Posterior cingulate gyrus (tissue), 11 donors: ENCODE results near the gene POLR1E.
"Not testable (repeated sequence)": the region's sequence is repeated elsewhere in the genome, so short reads cannot be mapped to it uniquely, and the experiment has no call there.

ENCODE experiments used
- DNase-seq, 10 donors: peaks; one replicate each; pipeline versions ENCODE4 v3.0.0 to v3.0.0-alpha.2; 2020 to 2021; ENCODE audit warnings: mixed read lengths in 3 of 10
- intact Hi-C: fragments of 100-400 bp; cut with DNase I; formaldehyde crosslinking; loops from one replicate; pipeline ENCODE4 v1.15.1; 2023

The POLR1E gene

DNA sequence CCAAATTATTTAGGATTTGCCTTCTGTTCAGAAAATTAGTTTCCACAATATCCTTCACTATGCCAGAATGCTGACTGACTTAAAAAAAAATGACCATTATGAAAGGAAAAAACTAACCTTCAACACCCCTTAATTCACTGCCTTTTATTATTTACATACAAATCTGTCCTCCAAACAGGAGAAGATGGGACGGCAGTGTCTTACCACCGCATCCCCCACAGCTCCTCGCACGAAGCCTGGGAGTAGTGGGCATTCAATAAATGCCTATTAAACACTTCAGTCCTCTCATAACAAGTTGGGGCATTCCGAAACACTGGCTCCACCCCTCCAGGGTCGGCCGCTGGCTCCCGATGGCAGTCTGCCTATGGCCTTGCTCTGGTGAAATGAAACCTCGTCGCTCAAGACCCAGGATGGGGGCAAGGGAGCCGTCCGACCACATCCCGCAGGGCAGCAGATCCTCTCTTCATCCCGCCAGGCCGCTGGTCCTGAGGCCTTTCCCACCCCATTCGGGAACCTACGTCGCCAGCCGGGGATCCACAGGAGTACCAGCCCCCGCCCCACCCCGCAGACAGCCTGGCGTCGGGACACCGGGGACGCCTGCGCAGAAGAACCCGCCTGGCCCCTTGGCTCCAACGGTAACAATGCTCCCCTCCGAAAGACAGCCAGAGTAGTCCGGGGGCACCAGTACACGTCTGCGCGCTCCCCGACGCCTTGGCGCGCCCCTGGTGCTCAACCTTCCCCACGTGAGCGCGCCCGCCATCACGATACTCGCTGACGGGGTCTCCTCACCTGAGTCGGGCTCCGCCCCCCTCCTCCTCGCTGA, 21.1 kb upstream of the POLR1E start:
- DNase-seq = peak; percentile 57 to 95 (median 70)
- intact Hi-C loops = no loop called here

DNA sequence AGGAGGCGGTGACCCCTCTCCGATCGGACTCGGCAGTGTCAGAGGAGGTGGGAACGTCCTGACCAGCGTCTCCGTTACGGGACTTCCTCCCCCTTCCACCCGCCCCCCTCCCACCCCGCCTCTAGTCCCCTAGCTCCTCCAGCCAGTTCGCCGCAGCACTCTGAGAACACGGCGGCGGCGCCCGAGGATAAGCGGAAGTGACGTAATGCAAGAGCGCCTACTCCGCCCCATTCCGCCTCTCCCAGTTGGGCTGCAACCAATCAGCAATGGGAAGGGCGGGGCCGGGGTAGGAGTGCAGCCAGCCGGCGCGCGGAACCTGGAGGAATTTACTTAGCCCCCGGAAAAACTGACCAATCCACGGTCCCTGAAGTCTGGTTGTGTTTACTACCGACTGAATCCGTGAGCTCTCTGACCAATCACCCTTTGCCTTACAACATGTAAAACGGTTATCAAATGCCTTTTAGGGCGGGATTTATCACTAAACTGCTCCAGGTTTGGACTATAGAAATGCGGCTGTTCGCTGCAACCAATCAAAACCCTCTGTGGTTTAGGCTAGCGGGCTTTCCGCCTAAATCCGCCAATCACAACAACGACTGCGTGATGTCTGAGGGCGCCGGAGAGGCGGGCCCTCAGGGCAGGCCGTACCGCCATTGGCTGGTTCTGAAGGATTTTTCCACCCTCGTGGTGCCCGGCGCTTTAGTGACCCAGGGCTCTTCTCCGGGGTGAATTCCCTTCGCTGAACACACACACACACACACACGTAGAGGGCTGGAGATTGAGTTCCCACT, 20.3 kb upstream of the POLR1E start, which contains the start of gene ZBTB5:
Gene ZBTB5 (minus strand): TSS at position 202 of the 788 bp plus-strand sequence. CDS start 22,899 bp downstream, outside the sequence.
- DNase-seq = peak; percentile 99 to 100 (median 100)
- intact Hi-C loops = no loop called here

DNA sequence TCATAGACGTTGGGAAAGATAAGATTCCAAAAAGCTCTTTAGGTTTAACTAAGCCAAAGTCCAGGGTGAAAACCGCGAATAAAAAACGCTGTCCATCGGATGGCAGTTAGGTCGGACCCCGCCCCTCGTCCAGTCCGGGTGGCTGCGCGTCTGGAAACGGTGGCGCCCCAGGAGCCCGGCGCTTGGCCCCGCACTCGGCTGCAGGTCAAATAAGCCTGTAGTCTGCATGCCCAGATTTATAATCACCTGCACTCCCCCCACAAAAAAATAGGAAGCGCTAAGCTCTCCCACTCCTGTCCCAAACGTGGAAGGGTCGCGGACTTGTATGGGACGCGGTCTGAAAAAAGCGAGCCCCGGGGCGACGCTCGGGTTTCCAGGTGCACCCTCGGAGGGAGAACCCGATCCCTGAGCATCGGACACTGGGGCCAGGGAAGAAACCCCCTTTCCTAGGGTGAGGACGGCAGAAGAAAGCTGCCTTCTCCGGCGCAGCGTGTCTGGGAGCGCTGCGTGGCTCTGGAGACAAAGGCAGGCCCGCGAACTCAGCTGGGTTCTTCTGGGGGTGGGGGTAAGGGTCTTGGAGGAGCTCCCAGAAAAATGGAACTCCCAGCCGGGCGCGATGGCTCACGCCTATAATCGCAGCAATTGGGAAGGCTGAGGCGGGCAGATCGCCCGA, 19.6 kb upstream of the POLR1E start:
- intact Hi-C loops = no loop called here
- DNase-seq = peak; percentile 29 to 96 (median 70)

DNA sequence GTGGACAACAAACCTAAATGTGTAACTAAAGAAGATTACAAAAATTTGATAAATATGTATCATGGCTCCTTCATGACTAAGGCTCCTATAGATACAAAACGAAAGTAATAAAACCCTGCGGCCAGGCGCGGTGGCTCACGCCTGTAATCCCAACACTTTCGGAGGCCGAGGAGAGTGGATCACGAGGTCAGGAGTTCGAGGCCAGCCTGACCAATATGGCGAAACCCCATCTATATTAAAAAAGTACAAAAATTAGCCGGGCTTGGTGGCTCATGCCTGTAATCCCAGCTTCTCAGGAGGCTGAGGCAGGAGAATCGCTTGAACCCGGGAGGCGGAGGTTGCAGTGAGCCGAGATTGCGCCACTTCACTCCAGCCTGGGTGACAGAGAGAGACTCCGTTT, 18.2 kb upstream of the POLR1E start:
- intact Hi-C loops, DNase-seq: not testable (repeated sequence)

DNA sequence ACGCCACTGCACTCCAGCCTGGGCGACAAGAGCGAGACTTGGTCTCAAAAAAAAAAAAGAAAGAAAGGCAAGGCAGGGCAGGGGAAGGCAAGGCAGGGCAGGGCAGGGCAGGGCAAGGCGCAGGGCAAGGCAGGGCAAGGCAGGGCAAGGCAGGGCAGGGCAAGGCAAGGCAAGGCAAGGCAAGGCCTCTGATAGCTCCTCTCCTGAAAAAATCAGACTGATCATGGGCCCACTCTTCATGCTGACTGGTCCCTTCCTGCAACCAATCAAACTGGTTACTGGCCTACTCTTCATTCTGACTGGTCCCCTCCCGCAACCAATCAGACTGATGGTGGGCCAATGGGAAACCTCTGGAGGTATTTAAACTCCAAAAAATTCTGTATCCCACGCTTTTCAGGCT, 17.1 kb upstream of the POLR1E start:
- intact Hi-C loops = no loop called here
- DNase-seq = no peak

DNA sequence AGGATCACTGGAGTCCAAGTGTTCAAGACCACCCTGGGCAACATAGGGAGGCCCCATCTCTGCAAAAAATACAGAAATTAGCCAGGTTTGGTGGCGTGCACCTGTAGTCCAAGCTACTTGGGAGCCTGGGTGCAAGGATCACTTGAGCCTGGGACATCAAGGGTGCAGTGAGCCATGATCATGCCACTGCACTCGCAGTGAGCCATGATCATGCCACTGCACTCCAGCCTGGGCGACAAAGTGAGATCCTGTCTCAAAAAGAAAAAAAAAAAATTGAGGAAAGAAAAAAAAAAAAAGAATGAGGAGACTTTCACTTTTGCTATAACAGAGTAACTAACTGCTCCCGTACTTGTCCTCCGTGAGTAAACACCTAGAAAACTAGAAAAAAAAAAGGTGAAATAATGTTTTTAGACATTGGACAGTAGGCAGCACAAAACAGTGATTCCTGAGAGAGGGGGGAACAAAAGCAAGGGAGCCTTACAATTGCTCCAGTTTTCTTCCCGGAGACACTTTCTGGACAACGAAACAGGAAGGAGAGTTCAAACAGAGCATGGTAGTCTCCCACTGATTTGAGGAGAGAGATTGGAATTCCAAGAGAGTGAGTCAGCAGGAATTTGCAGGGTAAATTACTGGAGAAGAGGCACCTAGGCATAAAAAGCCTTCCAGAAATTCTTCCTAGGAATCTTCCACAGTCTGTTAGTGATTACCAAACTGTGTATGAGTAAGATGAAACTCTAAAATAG, 13.6 kb upstream of the POLR1E start:
- no peak for DNase-seq

DNA sequence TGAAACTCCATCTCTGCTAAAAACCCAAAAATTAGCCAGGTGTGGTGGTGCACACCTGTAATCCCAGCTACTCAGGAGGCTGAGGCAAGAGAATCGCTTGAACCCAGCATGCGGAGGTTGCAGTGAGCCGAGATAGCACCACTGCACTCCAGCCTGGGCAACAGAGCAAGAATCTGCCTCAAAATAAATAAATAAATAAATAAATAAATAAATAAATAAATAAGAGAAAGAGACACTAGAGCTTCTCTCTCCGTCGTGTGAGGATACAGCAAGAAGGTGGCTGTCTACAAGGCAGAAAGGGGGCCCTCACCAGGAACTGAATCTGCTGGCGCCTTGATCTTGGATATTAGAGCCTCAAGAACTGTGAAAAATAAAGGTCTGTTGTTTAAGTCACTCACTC, 11.8 kb upstream of the POLR1E start:
- DNase-seq, intact Hi-C loops: not testable (repeated sequence)

More for the DNA sequence above, 13.6 kb upstream of the POLR1E start:
- intact Hi-C loops = no loop called here

DNA sequence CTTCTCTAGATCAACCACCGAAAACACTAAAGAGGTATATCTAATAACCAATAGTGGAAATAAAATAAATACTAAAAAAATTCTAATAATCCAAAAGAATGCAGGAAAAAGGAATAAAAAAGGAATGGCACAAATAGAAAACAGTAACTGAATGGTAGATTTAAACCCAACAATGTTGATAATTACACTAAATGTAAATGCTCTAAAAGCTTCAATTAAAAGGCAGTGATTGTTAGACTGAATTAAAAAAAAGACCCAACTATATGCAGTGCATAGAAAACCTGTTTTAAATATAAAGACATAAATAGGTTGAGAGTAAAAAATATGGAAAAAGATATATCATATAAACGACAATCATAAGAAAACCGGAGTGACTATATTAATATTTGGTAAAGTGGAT, 11.3 kb upstream of the POLR1E start:
- intact Hi-C loops = no loop called here
- DNase-seq = no peak

DNA sequence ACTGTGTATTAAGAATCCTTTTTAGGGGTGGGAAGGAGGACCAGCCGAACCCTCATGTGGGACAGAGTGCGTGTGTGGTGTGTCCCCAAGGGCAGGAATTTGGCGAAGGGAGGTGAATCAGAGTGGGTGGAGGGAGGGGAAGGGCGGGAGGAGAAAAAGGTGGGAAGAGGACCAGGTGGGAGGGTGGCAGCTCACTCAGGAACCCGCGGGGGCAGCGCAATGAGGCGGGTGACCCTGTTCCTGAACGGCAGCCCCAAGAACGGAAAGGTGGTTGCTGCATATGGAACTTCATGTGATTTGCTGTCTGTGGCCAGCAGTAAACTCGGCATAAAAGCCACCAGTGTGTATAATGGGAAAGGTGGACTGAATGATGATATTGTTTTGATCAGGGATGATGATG, 8.8 kb upstream of the POLR1E start:
- DNase-seq = no peak
- intact Hi-C loops = loop anchor here (5.0 kb wide), 1 partner anchor 135 kb away; no protein-coding TSS in a partner anchor

DNA sequence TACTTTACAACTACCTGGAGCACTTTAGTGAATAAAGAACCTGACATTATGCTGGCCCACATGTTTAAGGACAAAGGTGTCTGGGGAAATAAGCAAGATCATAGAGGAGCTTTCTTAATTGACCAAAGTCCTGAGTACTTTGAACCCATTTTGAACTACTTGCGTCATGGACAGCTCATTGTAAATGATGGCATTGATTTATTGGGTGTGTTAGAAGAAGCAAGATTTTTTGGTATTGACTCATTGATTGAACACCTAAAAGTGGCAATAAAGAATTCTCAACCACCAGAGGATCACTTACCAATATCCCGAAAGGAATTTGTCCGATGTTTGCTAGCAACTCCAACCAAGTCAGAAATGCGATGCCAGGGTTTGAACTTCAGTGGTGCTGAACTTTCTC, 8.3 kb upstream of the POLR1E start:
- intact Hi-C loops = loop anchor here (5.0 kb wide), 1 partner anchor 135 kb away; no protein-coding TSS in a partner anchor

DNA sequence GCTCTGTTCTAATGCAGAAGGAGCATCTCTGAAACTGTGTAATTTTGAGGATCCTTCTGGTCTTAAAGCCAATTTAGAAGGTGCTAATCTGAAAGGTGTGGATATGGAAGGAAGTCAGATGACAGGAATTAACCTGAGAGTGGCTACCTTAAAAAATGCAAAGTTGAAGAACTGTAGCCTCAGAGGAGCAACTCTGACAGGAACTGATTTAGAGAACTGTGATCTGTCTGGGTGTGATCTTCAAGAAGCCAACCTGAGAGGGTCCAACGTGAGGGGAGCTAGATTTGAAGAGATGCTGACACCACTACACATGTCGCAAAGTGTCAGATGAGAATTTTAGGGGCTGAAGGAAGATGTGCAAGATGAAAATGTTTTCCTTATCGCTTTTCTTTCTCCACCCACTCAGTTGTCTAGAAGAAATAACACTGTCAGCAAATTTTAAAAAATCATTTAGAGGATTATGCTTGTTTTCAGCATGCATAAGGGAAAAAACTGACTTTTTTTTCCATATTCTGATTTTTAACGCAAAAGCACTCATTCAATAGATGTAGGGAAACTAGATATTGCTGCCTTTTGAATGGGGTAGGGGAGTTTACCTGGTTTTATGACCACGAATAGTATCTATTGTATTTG, 7.6 kb upstream of the POLR1E start:
- intact Hi-C loops = loop anchor here (5.0 kb wide), 1 partner anchor 136 kb away; no protein-coding TSS in a partner anchor
- DNase-seq = not testable (repeated sequence)

More for the DNA sequence above, 8.3 kb upstream of the POLR1E start:
- DNase-seq = not testable (repeated sequence)

DNA sequence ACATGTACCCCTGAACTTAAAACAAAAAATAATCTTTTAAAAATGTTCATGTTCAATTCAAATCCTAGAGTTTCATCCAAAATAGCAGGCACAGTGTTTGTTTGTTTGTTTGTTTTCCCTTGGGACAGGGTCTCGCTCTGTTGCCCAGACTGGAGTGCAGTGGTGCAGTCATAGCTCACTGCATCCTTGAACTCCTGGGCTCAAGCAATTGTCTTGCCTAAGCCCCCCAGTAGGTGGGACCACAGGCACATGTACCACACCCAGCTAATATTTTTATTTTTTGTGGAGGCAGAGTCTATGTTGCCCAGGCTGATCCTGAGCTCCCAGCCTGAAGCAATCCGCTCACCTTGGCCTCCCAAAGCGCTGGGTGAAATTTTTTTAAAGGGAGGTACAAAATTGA, 5.0 kb upstream of the POLR1E start:
- intact Hi-C loops = loop anchor here (10.0 kb wide), 1 partner anchor 94 kb away; the partner anchor contains the start of gene FBXO10
- DNase-seq = no peak

DNA sequence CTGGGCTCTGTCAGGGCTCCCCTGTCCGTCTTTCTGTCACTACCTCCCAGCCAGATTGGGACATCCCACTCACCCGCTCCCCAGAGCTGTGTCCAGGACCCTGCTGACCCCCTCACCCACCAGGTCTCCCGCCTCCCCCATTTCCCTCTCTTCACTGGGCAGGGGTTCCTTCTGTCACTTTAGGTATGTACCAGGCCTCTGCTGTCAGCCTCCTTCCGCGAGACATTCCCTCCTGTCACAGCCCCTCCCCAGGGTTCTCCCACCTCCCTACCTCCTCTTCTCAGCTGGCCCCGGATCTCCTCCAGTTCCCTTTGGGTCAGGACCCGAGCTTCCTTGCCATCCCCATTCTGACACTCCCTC, 488 bp downstream of the POLR1E start:
- intact Hi-C loops = loop anchor here (10.0 kb wide), 1 partner anchor 89 kb away; the partner anchor contains the start of gene FBXO10

DNA sequence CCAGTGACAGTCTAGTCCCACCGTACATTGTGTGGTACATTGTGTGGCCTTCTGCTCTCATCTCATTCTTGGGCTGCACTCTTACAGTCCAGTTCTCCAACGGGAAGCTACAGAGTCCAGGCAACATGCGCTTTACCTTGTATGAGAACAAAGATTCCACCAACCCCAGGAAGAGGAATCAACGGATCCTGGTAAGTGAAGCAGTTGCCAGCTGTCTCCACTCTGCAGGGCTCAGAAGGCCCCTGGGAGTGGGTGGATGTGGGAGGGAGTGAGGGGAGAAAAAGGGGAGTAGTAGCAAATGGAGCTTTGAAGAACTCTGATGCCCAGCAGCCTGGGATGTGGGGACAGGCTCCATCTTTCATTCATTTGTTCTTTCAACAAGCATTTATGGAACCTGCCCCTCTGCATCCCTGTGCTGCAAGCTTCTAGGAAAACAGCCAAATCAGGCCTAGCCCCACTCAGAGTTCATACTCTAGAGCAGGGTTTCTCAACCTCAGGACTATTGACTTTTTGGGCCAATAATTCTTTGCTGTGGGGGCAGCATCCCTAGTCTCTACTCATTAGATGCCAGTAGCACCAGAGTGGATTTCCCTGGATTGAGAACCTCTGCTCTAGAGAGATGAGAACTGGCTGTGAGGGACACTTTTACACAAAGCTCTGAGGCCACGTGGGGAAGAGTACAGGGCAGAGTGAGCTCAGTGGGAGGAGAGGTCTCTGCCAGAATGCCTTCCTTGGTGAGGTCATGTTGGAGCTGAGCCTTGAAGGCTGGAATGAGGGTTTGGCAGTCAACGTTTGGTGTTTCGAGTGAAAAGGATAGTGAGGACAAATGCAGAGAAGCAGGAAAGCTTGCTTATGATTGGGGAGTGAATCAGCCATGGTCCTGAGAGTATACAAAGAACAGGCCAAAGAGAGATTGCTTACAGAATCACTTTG, 1.1 kb downstream of the POLR1E start:
- intact Hi-C loops = loop anchor here (10.0 kb wide), 1 partner anchor 88 kb away; the partner anchor contains the start of gene FBXO10

More for the DNA sequence above, 488 bp downstream of the POLR1E start:
- DNase-seq = no peak

DNA sequence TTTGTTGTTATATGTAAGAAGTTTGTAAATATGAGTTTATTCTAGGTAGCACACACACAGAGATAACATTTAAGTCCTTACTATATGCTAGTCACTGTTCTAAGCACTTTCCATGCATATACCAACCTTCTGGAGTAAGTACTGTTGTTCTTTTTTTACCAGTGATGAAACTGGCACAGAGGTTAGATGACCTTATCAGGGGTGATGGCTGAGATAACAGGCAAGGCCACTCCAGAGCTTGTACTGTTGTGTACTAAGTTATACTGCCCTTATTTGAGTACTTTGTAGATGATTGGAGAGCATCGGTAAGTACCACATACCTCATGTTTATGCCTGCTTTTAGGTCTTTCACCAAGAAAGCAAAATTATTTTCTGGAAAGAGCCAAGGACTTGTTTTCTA, 6.2 kb downstream of the POLR1E start:
- no peak for DNase-seq
- intact Hi-C loops = no loop called here

More for the DNA sequence above, 1.1 kb downstream of the POLR1E start:
- DNase-seq = peak in 1 of 10 donors; percentile 21

DNA sequence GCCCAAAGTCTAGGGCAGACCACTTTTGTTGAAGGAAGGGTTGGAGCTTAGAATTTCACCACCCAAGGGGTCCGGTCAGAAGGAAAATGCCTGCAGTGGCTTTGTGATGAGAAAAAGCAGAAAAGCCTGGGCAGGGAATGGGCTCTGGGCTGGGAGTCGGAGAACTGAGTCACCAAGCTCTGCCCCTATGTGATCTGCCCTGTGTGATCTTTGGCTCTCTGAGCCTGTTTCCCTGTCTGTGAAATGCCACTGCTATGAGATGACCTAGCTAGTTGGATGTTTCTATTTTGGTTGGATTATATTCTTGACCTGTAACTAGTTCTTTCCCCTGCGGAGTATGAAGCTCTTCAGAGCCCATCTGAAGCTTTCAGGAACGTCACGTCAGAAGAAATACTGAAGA, 9.8 kb downstream of the POLR1E start:
- DNase-seq = no peak
- intact Hi-C loops = no loop called here

DNA sequence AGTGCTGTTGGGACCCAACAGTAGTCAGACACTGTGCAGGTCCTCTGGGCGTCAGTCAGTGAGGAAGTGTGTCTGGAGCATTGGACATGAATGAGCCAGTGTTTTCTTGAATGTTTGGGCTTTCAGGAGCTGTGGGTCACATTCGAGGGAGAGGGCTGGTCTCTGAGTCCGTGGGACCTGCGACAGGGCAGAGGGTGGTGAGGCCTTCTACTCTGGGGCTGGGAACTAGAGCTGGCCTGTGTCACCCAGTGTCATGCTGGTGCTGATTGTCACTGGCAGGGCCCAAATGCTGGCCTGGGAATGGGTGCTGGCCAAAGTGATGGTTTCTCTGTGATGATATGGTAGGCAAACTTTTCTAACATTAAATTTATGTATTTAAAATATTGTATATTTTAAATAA, 10.3 kb downstream of the POLR1E start:
- intact Hi-C loops = no loop called here
- DNase-seq = no peak

DNA sequence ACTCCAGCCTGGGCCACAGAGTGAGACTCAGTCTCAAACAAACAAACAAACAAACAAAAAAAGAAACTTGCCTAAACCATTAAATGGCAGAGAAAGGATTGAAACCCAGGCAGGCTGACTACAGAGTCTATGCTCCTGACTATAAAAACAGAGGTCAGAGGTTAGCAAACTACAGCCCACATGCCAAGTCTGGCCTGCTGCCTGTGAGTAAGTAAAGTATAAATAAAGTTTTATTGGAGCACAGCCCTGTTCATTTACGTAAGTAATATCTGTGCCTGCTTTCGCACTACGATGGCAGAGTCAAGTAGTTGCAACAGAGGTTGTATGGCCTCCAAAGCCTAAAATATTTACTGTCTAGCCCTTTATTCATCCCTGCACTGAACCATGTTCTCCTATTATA, 11.6 kb downstream of the POLR1E start:
- intact Hi-C loops = no loop called here
- no peak for DNase-seq
